PC-3 (cell line): ENCODE results near the gene KSR2.

Source experiments
- CTCF ChIP-seq: fragments of 300-600 bp; sonication (generic); conservative IDR thresholded peaks from 2 replicates; pipeline ENCODE4 v1.5.1; 2017; ENCODE audit warnings: antibody characterized with exemption, low read depth, mild to moderate bottlenecking, low read length
- EZH2 ChIP-seq: fragments of 300-600 bp; sonication (generic); IDR thresholded peaks from one replicate; pipeline ENCODE4 v1.6.1; 2017; ENCODE audit warnings: antibody characterized with exemption, mild to moderate bottlenecking, low read length; ENCODE audit not compliant: unreplicated experiment

- TF ChIP-seq CTCF (no peak), EZH2 (no peak)
These were observed 193.6 kb downstream of the KSR2 start for GRCh38 chr12:117774941-117775775.
